ENCODE data around the gene SLC7A4. TPM values are rescaled to one million over a fixed set of nuclear protein-coding genes. Genes with fewer than 3 reads are reported as not detected.

SLC7A4 gene
- total and polyA plus RNA-seq, 2 of the 8 experiments (the other 6 are each of a cell fraction or from before 2014, with no cell fraction given), result 0.92 TPM; not detected in 1

DNA sequence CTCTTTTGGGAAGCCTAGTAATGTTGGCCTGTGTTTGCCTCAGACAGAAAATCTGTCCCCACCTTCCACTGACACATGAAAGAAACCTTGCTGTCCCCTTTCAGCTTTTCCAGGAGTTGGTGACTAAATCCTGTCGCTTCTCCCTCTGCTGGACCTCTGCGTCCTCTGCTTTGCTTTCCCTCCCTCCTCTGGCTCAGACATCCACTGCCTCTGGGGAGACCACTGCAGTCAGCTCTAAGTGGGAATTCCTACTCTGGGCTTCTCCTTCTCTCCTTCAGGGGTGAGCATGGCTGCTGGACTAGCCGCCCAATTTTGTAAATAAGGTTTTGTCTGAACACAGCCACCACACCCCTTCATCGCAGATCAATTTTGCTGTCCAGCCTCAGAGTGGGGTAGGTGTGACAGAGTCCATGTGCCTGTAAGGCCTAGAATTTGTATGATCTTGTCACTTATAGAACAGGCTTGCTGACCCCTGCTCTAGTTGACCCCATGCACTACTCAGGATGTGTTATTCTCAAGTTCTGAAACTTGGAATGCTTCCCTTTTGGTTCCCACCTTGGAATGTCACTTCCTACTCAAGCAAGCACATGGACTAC, 36.4 kb upstream of the SLC7A4 start:
- ChIA-PET POLR2A (ENCODE audit: partially characterized antibody) (no interaction called here), CTCF (ENCODE audit: partially characterized antibody) (interaction anchor here (0.5 to 1.9 kb wide), 6 partner anchors 13 to 752 kb away, joined by 3 to 7 read pairs (median 4); no protein-coding TSS in a partner anchor)
- Histone ChIP-seq H4K8ac (ENCODE audit: extremely low read depth, insufficient read depth, low read length) (no peak overlapping the region), H2BK120ac (replicated peaks; ENCODE audit: low read depth, low read length) (no peak overlapping the region), H3K36me3 (ENCODE audit: control insufficient read depth in 2 of 4, insufficient read depth in 4 of 4, low read length in 3 of 4) (no peaks in the 10 kb centered on the region), H3K23ac (ENCODE audit: insufficient read length) (no peak overlapping the region), H3K4me1 (replicated peaks in 1 of 4; ENCODE audit: control insufficient read depth in 3 of 4, insufficient read depth in 4 of 4, low read length in 3 of 4) (no peaks in the 10 kb centered on the region; a peak in 1 of 7 replicates), H2BK20ac (ENCODE audit: low read length) (no peak overlapping the region), H3K4me3 (ENCODE audit: extremely low read depth in 1 of 4, insufficient read depth in 2 of 4, low read depth in 3 of 4, low read length in 4 of 4) (no peak overlapping the region), H2AFZ (ENCODE audit: low read length) (no peak overlapping the region), H3K27ac (ENCODE audit: low read depth, low read length) (no peak overlapping the region), H3K27me3 (replicated peaks in 1 of 4; ENCODE audit: control insufficient read depth in 3 of 4, extremely low read depth in 1 of 4, insufficient read depth in 3 of 4, low read length in 3 of 4) (peaks cover 0 to 2% (median 0%) of the 10 kb centered on the region in 4 experiments; a peak in 1 of 7 replicates), H2BK5ac (ENCODE audit: low read depth, low read length) (no peak overlapping the region), H3K9me3 (ENCODE audit: insufficient read depth in 2 of 2, low read depth in 1 of 2, low read length in 1 of 2) (no peaks in the 10 kb centered on the region), H4K5ac (ENCODE audit: insufficient read length, low read depth, low read length) (no peak overlapping the region), H3K79me1 (ENCODE audit: low read depth, low read length) (no peaks in the 10 kb centered on the region), H3K79me2 (ENCODE audit: control insufficient read depth in 1 of 2, insufficient read depth in 2 of 2, low read length in 2 of 2) (no peaks in the 10 kb centered on the region), H2BK15ac (ENCODE audit: low read length) (no peak overlapping the region), H3K4ac (replicated peaks; ENCODE audit: insufficient read length, low read depth, low read length) (no peak overlapping the region), H3K23me2 (ENCODE audit: low read depth, low read length) (no peaks in the 10 kb centered on the region), H3K4me2 (ENCODE audit: insufficient read depth in 1 of 2, low read depth in 2 of 2, low read length in 2 of 2) (no peak overlapping the region), H4K20me1 (replicated peaks in 1 of 2; ENCODE audit: control insufficient read depth in 1 of 2, insufficient read depth in 2 of 2, low read length in 2 of 2) (no peaks in the 10 kb centered on the region), H3K9ac (replicated peaks in 1 of 4; ENCODE audit: extremely low read depth in 1 of 4, low read depth in 3 of 4, low read length in 3 of 4) (no peak overlapping the region), H3K14ac (ENCODE audit: insufficient read length) (no peak overlapping the region), H4K91ac (replicated peaks; ENCODE audit: insufficient read length, low read length) (no peak overlapping the region), H3K18ac (ENCODE audit: extremely low read depth, low read length) (no peak overlapping the region), H3K56ac (replicated peaks; ENCODE audit: insufficient read length, low read depth, low read length) (no peak overlapping the region), H2AK5ac (ENCODE audit: low read depth, low read length) (no peak overlapping the region), H2BK12ac (ENCODE audit: low read depth, low read length) (no peak overlapping the region)
- WGBS, 2 experiments (ENCODE audit: extremely low coverage in 1 of 2, insufficient coverage in 1 of 2, insufficient read length in 1 of 2, insufficient replicate concordance in 2 of 2, low coverage in 1 of 2, low lambda C conversion rate in 2 of 2, missing lambda C conversion rate in 1 of 2), result 77% methylated on average over 4 of the region's 4 CpGs; no CpG with 5 or more reads in 1 of the 2 experiments
- no peak for TF ChIP-seq JUN (IDR thresholded peaks at IDR 0.05; ENCODE audit: low read depth, low read length)
- TF ChIP-seq RAD21 (IDR thresholded peaks at IDR 0.05 in 1 of 2, conservative IDR thresholded peaks at IDR 0.05 in 1 of 2; ENCODE audit: low read depth in 2 of 2, low read length in 2 of 2), result peak in 1 of 2 experiments; percentile 5; a peak in 1 of 4 replicates
- FAIRE-seq (no peak), DNase-seq (ENCODE audit: low read depth in 1 of 2, low spot score in 2 of 2) (no peak)

Measured in H1 (cell line).